ENCODE results near the gene KCNK18. TPM values are rescaled to one million over a fixed set of nuclear protein-coding genes. Genes with fewer than 3 reads are reported as not detected.

The KCNK18 gene
- total and polyA plus RNA-seq, 2 donors (not counting 3 experiments of a cell fraction or from before 2014, with no cell fraction given) = not detected

- CTCF ChIA-PET = interaction anchor here (0.6 to 1.3 kb wide), 3 partner anchors 12 to 1637 kb away, joined by 3 to 6 read pairs (median 3); no protein-coding TSS in a partner anchor
- FAIRE-seq = no peak
- dilution Hi-C loops (cut with MboI; ENCODE audit: extremely low pct_ligation_motif_present, low sequenced_read_pairs) = loop anchor here (25.0 kb wide), 1 partner anchor 350 kb away; no protein-coding TSS in a partner anchor
- no peaks in the 10 kb centered on the region for H3K9me3 ChIP-seq (replicated peaks; ENCODE audit: control insufficient read depth, insufficient read depth, low read length)
- no peak overlapping the region for H3K27ac ChIP-seq (ENCODE audit: insufficient read depth, low read depth, low read length)
- no peaks in the 10 kb centered on the region for H3K9me1 ChIP-seq (replicated peaks; ENCODE audit: control insufficient read depth, extremely low read depth, insufficient read depth, low read length)
- no peak for DNase-seq (ENCODE audit: low read depth, low spot score)
- H2AFZ ChIP-seq (ENCODE audit: low read depth, low read length) = no peak overlapping the region
- no peaks in the 10 kb centered on the region for H3K4me1 ChIP-seq (ENCODE audit: control insufficient read depth, extremely low read depth, insufficient read depth, low read length)
- H3K4me3 ChIP-seq (replicated peaks in 1 of 3; ENCODE audit: insufficient read depth in 1 of 3, low read depth in 1 of 3, low read length in 3 of 3) = no peak overlapping the region
- H3K79me2 ChIP-seq (ENCODE audit: control insufficient read depth, insufficient read depth, low read length) = no peaks in the 10 kb centered on the region
- BruUV-seq (replicated peaks) = no TSS peak
- no peaks in the 10 kb centered on the region for H4K20me1 ChIP-seq (replicated peaks; ENCODE audit: control insufficient read depth, extremely low read depth, insufficient read depth, low read length)
- peaks cover 87 to 97% of the 10 kb centered on the region in 2 experiments for H3K27me3 ChIP-seq (ENCODE audit: control insufficient read depth in 2 of 2, insufficient read depth in 2 of 2, low read length in 2 of 2)
- no peaks in the 10 kb centered on the region for H3K36me3 ChIP-seq (ENCODE audit: control insufficient read depth in 2 of 2, extremely low read depth in 1 of 2, insufficient read depth in 2 of 2, low read length in 2 of 2)
- peak; percentile 45 for TF ChIP-seq EZH2 (IDR thresholded peaks at IDR 0.05; ENCODE audit: borderline replicate concordance, low read depth, low read length, severe bottlenecking)
- TF ChIP-seq GATA2 (IDR thresholded peaks at IDR 0.05; ENCODE audit: insufficient read depth, insufficient read length, low read depth, low read length) = no peak
- H3K9ac ChIP-seq (replicated peaks; ENCODE audit: extremely low read depth, insufficient read depth, low read length) = no peak overlapping the region
- POLR2A ChIA-PET = no interaction called here
- no peak overlapping the region for H3K4me2 ChIP-seq (ENCODE audit: insufficient read depth, low read length)
- intact Hi-C loops (cut with micrococcal nuclease) = no loop called here
These were observed 34.9 kb upstream of the KCNK18 start for GRCh38 chr10:117162093-117163060.

- H3K9me1 ChIP-seq (replicated peaks; ENCODE audit: control insufficient read depth, extremely low read depth, insufficient read depth, low read length) = no peaks in the 10 kb centered on the region
- no peak for DNase-seq (ENCODE audit: low read depth, low spot score)
- H3K27me3 ChIP-seq (ENCODE audit: control insufficient read depth in 2 of 2, insufficient read depth in 2 of 2, low read length in 2 of 2) = peaks cover 87 to 98% of the 10 kb centered on the region in 2 experiments
- no peaks in the 10 kb centered on the region for H3K36me3 ChIP-seq (ENCODE audit: control insufficient read depth in 2 of 2, extremely low read depth in 1 of 2, insufficient read depth in 2 of 2, low read length in 2 of 2)
- no peaks in the 10 kb centered on the region for H3K79me2 ChIP-seq (ENCODE audit: control insufficient read depth, insufficient read depth, low read length)
- POLR2A ChIA-PET = no interaction called here
- no peak for TF ChIP-seq POLR2A (IDR thresholded peaks at IDR 0.05; ENCODE audit: low read depth, low read length)
- TF ChIP-seq, protein P1, sequence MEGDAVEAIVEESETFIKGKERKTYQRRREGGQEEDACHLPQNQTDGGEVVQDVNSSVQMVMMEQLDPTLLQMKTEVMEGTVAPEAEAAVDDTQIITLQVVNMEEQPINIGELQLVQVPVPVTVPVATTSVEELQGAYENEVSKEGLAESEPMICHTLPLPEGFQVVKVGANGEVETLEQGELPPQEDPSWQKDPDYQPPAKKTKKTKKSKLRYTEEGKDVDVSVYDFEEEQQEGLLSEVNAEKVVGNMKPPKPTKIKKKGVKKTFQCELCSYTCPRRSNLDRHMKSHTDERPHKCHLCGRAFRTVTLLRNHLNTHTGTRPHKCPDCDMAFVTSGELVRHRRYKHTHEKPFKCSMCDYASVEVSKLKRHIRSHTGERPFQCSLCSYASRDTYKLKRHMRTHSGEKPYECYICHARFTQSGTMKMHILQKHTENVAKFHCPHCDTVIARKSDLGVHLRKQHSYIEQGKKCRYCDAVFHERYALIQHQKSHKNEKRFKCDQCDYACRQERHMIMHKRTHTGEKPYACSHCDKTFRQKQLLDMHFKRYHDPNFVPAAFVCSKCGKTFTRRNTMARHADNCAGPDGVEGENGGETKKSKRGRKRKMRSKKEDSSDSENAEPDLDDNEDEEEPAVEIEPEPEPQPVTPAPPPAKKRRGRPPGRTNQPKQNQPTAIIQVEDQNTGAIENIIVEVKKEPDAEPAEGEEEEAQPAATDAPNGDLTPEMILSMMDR (IDR thresholded peaks at IDR 0.05; ENCODE audit: extremely low read depth in 1 of 2, insufficient read depth in 1 of 2, low read depth in 1 of 2, low read length in 2 of 2) = peak in 1 of 2 donors; percentile 15
- no peaks in the 10 kb centered on the region for H4K20me1 ChIP-seq (replicated peaks; ENCODE audit: control insufficient read depth, extremely low read depth, insufficient read depth, low read length)
- dilution Hi-C loops (cut with MboI; ENCODE audit: extremely low pct_ligation_motif_present, low sequenced_read_pairs) (loop anchor here (25.0 kb wide), 1 partner anchor 351 kb away; no protein-coding TSS in a partner anchor), intact Hi-C loops (cut with micrococcal nuclease) (no loop called here)
- no TSS peak for BruUV-seq (replicated peaks)
- no peak for FAIRE-seq
- H3K4me3 ChIP-seq (replicated peaks in 1 of 3; ENCODE audit: insufficient read depth in 1 of 3, low read depth in 1 of 3, low read length in 3 of 3) = no peak overlapping the region
- H3K9me3 ChIP-seq (replicated peaks; ENCODE audit: control insufficient read depth, insufficient read depth, low read length) = no peaks in the 10 kb centered on the region
- no peak overlapping the region for H3K4me2 ChIP-seq (ENCODE audit: insufficient read depth, low read length)
- no peak overlapping the region for H3K27ac ChIP-seq (ENCODE audit: insufficient read depth, low read depth, low read length)
- H3K4me1 ChIP-seq (ENCODE audit: control insufficient read depth, extremely low read depth, insufficient read depth, low read length) = peaks cover 3% of the 10 kb centered on the region
- CTCF ChIA-PET = interaction anchor here (0.6 to 7.4 kb wide), 6 partner anchors 12 to 1636 kb away, joined by 3 to 210 read pairs (median 12); no protein-coding TSS in a partner anchor
- H3K9ac ChIP-seq (replicated peaks; ENCODE audit: extremely low read depth, insufficient read depth, low read length) = no peak overlapping the region
- no peak overlapping the region for H2AFZ ChIP-seq (ENCODE audit: low read depth, low read length)
These were observed 34.0 kb upstream of the KCNK18 start for GRCh38 chr10:117163061-117163953.
